Left ventricle myocardium inferior (tissue), 1 donor: ENCODE data around the gene SPTBN2. TPM values are rescaled to one million over a fixed set of nuclear protein-coding genes. Genes with fewer than 3 reads are reported as not detected.

ENCODE experiments used
- DNase-seq: peaks from one replicate; pipeline ENCODE4 v3.0.0-alpha.2; 2020
- H3K27ac ChIP-seq: fragments of 200-600 bp; replicated peaks from 2 replicates; pipeline ENCODE4 v1.8.0; 2021
- H3K27me3 ChIP-seq: fragments of 200-600 bp; 2 replicates; pipeline ENCODE4 v1.8.0; 2021; ENCODE audit warnings: low read depth
- H3K36me3 ChIP-seq: fragments of 200-600 bp; 2 replicates; pipeline ENCODE4 v1.8.0; 2021
- H3K4me1 ChIP-seq: fragments of 200-600 bp; 2 replicates; pipeline ENCODE4 v1.8.0; 2021
- H3K4me3 ChIP-seq: fragments of 200-600 bp; 2 replicates; pipeline ENCODE4 v1.8.0; 2021; ENCODE audit warnings: mild to moderate bottlenecking, moderate library complexity
- H3K9me3 ChIP-seq: fragments of 200-600 bp; replicated peaks from 2 replicates; pipeline ENCODE4 v1.8.0; 2021
- intact Hi-C: fragments of 100-400 bp; cut with micrococcal nuclease; formaldehyde crosslinking; loops from one replicate; pipeline ENCODE4 v1.11.0; 2022
- total RNA-seq: library from RNA; stranded (reverse); fragmentation: NEBNext Ultra II Directional; extraction: Animal tissue kit (Norgen Biotek cat#: 25700); gene quantifications from one replicate; pipeline ENCODE4 v1.2.1, GENCODE V29; 2021
- TF ChIP-seq, protein P1 (sequence below): fragments of 200-600 bp; IDR thresholded peaks from 2 replicates; pipeline ENCODE4 v1.8.0; 2021; ENCODE audit warnings: antibody characterized with exemption, mild to moderate bottlenecking, borderline replicate concordance
- donor health status: DM: no; HTN: yes; CAD: no; lungs with severe emphysema.

SPTBN2 gene
- total RNA-seq, 1 donor from 2014 or later = 0.77 TPM

GRCh38 chr11:66689661-66690590 is 39.1 kb downstream of the SPTBN2 start:
- intact Hi-C loops = no loop called here

DNA sequence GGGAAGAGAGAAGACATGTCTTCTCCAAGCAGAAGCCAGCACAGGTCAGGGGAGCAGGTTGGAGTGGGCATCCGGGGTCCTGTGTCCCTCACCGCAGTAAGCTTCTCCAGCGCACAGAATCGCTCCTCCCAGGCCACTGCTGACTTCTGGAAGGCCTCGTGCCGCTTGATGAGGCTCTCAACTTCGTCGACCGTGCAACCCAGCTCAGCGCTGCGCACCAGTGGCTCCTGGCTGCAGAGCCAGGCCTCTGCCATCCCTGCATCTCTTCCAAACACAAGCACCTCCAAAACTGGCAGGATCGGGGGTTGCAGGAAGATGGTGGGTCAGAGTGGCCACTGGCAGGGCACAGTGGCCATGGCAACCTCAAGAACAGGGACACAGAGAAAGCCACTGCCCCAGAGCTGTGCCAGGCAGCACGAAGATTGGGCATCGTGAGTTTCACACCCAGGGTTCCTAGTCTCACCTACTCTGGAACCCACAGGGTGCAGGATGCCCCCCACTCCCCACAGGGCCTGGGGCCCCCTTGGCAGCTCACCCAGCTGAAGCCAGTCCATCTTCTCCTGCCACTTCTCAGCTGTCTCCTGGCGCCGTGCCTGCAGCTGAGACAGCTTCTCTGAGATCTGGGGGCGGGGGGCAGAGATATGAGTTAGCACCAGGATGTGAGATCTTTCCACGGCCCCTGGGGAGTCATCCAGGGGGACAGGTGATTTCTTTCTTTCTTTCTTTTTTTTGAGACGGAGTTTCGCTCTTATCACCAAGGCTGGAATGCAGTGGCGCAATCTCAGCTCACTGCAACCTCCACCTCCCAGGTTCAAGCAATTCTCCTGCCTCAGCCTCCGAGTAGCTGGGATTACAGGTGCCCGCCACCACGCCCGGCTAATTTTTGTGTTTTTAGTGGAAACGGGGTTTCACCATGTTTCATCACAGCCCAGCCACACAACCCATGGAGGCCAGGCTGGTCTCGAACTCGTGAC is 40.2 kb downstream of the SPTBN2 start:
- intact Hi-C loops = no loop called here
- H3K4me1 ChIP-seq = no peaks in the 10 kb centered on the region

More at GRCh38 chr11:66689661-66690590, 39.1 kb downstream of the SPTBN2 start:
- H3K4me1 ChIP-seq = peaks cover 7% of the 10 kb centered on the region
- H3K9me3 ChIP-seq = no peaks in the 10 kb centered on the region
- TF ChIP-seq, protein P1, sequence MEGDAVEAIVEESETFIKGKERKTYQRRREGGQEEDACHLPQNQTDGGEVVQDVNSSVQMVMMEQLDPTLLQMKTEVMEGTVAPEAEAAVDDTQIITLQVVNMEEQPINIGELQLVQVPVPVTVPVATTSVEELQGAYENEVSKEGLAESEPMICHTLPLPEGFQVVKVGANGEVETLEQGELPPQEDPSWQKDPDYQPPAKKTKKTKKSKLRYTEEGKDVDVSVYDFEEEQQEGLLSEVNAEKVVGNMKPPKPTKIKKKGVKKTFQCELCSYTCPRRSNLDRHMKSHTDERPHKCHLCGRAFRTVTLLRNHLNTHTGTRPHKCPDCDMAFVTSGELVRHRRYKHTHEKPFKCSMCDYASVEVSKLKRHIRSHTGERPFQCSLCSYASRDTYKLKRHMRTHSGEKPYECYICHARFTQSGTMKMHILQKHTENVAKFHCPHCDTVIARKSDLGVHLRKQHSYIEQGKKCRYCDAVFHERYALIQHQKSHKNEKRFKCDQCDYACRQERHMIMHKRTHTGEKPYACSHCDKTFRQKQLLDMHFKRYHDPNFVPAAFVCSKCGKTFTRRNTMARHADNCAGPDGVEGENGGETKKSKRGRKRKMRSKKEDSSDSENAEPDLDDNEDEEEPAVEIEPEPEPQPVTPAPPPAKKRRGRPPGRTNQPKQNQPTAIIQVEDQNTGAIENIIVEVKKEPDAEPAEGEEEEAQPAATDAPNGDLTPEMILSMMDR = no peak
- H3K27ac ChIP-seq = no peak overlapping the region
- no peak overlapping the region for H3K4me3 ChIP-seq
- no peaks in the 10 kb centered on the region for H3K27me3 ChIP-seq
- DNase-seq = no peak
- H3K36me3 ChIP-seq = no peaks in the 10 kb centered on the region

DNA sequence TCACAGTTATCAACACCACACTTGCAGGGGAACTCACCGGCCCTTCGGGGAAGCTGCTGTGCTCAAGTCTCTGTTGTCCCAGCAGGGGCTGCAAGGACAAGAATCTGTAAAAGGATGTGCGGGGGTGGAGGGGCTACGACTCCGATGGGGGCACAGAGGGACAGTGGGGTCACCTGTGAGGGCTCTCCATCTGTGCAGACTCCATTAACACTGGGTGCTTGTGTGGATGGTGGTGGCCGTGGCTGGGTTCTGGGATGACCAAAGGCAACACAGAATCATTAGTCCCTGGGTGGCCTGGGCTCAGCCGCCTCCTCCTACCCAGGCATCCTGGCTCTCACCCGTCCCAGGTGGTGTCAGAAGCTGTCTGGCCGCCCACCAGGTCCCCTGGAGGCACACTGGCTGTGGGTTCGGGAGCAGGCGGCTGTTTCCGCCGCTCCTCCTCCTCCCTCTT is 41.2 kb downstream of the SPTBN2 start:
- Histone ChIP-seq H3K4me3 (no peak overlapping the region), H3K9me3 (no peaks in the 10 kb centered on the region), H3K27me3 (no peaks in the 10 kb centered on the region), H3K4me1 (no peaks in the 10 kb centered on the region), H3K36me3 (no peaks in the 10 kb centered on the region), H3K27ac (no peak overlapping the region)
- TF ChIP-seq, protein P1 = no peak
- no peak for DNase-seq
- intact Hi-C loops = no loop called here

More for the DNA sequence above, 40.2 kb downstream of the SPTBN2 start:
- no peak overlapping the region for H3K4me3 ChIP-seq
- TF ChIP-seq, protein P1 = no peak
- no peaks in the 10 kb centered on the region for H3K9me3 ChIP-seq
- no peak overlapping the region for H3K27ac ChIP-seq
- H3K27me3 ChIP-seq = no peaks in the 10 kb centered on the region
- DNase-seq = no peak
- no peaks in the 10 kb centered on the region for H3K36me3 ChIP-seq

DNA sequence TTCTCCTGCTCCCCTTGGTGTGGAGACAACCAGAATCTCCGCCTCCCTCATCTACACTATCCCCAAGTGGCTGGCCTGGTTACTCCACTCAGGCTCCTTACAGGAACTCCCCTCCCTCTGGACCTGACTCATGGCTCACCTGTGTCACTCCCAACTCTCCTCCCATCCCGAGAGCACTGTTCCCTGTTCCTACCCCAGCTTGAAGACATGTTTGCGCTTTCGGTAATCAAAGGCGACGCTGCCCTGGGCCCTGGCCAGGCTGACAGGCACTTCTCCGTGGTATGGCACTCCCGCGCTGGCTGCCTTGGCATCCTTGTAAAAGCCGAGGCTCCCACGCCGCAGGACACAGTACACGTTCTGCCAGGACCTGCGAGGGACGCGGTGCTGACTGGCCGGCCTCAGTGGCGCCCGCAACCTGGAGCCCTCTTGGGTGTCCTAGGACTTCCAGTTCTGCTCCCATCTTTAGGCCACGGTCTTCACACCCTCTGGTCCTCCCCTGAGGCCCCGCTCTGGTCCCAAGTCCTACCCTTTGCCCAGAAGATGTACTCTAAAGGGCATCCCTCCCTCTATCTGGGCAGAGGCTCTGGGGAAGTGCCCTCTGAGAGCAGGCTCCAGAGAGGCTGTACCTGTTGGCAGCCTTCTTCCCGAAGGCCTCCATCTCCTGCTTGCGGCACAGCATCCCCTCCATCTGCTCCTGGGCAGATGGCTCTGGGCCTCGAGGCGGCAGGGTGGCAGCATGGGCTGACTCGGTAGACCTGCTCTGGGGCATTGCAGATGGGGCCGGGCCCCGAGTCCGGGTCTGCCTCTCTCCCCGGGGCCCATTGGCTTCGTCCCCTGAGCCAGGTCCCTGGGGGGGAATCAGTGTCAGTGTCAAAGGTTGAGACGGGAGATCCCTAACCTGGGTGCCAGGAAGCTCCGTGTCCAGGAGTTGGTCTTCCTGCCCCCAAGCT is 41.9 kb downstream of the SPTBN2 start:
- intact Hi-C loops = no loop called here
- DNase-seq = no peak
- H3K27ac ChIP-seq = no peak overlapping the region

More for the DNA sequence above, 41.9 kb downstream of the SPTBN2 start:
- TF ChIP-seq, protein P1 = no peak
- no peaks in the 10 kb centered on the region for H3K4me1 ChIP-seq
- no peaks in the 10 kb centered on the region for H3K36me3 ChIP-seq
- H3K4me3 ChIP-seq = no peak overlapping the region
- no peaks in the 10 kb centered on the region for H3K9me3 ChIP-seq
- no peaks in the 10 kb centered on the region for H3K27me3 ChIP-seq
